GM18861 (cell line): ENCODE data around the gene TMPRSS2.

Experiments used
- ATAC-seq: cut with Tn5 transposase; IDR thresholded peaks from one replicate; pipeline ENCODE4 v1.9.1; 2021; ENCODE audit not compliant: unreplicated experiment

Gene TMPRSS2

GRCh38 chr21:41482980-41483379, 25.0 kb downstream of the TMPRSS2 start:
- no peak for ATAC-seq

DNA sequence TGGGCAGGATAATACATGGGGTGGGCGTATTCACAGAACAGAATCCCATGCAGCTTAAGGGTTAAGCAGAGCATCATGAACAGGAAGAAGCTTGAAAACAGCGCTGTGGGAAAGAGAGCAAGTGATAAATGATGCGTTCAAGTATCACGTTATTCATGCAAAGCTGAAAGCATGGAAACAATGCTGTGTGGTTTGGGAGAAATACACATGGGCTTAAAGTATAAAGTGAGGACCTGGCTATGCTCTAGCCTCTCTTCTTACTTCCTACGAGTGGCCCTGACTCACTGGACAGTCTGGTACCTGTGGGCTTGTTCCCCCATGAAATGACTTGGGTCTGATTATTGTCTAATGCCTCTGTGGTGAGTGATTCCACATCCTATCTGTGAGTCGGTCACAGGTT, 25.7 kb downstream of the TMPRSS2 start:
- ATAC-seq, result no peak

DNA sequence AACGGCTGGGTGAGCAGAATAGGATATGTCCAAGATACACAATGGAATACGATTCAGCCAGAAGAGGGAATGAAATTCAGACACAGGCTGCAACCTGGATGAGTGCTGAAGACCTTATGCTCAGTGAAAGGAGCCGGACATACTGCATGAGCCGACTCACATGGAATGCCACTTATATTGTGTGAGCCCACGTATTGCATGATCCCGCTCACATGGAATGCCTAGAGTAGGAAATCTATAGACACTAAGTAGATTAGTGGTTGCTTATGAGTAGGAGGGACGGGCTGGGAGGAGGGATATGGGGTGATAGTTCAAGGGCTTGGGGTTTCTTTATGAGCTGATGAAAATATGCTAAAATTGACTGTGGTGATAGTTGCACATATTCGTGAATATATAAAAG, 26.8 kb downstream of the TMPRSS2 start:
- ATAC-seq, result no peak

DNA sequence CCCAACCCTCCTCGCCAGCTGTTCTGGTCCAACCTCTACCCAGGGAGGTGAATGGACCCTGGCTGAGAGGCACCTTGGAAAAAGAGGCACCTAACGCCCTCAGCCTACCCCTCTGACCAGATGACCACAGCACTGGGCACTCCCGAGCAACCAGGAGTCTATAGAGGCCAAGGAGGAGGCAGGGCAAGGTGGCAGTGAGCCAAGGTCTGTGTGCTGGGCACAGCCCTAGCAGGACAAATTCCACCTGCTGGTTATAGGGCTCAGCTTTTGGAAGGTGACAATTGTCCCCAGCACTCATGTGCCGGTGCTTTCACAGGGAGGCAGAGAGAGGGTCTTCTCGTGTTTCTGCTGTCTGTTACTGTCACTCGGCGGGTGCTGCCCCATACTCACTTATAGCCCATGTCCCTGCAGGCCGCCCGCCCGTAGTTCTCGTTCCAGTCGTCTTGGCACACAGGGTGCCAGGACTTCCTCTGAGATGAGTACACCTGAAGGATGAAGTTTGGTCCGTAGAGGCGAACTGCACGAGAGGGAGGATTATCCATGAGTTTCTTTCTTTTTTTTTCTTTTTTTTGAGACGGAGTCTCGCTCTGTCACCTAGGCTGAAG, 27.8 kb downstream of the TMPRSS2 start:
- ATAC-seq, result no peak

DNA sequence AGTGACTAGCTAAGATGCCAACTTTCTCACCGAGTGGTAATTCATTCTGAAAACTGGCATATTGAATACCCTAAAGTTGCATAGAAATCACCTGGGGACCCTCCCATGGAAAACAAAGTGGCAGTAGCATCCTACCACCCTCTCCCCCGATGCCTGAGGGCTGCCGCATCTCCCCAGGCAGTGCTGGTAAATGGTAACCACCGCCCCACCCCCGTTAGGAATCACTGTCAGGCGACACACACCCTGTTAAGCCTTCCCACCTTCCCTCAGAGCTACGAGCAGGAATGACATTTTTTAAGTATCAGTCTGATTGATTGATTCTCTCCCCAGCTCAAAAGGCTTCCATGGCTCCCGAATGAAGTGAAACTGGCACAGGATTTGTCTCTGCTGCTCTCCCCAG, 28.3 kb downstream of the TMPRSS2 start:
- no peak for ATAC-seq

DNA sequence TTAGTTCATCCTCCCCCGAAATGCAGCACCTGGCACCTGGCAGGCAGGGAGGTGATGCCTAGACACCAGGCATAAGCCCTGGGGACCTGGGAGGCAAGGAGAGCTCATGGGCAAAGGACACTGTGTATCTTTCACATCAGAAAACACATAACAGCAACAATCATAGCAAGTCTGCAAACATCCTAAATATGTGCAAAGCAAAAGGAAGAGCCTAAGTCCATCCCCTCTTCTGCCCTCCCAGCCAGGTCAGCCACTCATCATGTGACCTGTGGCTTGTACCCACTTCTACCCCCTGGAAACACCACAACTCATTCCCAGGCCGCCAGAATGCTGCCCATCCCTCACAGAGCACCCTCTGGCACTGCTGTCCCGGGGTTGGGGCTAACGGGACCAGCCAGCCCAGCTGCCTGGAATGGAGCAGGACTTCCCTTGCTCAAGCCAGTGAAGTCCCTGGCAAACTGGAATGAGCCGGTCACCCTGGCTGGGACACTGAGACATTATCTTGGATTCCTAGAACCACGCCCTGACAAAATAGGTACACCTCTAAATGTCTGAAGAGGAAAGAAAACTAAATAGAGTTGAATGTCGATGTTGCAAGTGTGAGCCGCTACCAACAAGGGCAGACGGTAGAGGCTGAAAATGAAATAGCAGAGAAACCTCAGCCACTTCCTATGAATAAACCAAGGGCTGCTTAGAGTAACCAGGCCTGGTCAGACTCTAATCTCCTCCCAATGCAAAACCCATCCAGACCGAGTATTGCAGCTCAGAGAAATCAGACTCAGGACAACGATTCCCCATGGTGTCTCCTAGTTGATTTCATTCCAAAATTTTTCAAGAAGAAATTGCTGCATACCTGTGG, 29.4 kb downstream of the TMPRSS2 start:
- no peak for ATAC-seq

DNA sequence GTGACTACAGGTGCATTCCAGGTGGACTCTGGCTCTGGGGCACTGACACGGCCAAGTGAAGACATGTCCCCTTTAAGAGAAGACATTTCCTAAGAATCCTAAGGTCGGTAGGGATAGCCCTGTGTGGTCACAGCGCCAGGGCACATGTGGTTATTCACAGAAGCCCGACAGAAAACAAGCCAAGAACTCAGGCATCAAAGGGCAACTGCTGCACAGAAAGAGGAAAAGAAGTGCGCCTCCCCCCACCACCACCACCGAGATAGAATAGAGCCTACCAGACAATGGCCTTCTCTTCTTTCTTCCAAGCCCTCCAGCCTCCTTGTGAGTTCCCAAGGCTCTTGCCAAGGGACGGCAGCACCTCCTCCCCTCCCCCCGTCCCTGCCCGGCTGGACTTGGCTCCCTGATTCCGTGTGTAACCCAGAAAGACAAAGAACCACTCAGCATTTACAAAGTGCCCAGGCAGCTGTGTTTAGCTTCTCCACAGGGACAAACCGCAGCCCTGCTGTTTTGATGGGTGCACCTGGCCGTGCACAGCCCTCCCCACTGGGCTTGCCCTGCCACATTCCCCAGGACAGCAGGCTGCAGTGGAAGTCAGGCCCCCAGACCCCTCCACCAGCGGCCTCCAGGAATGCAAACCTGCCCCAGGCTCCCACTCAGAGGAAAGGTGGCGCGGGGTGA, 30.2 kb downstream of the TMPRSS2 start:
- ATAC-seq, result no peak

GRCh38 chr21:41475714-41476420, 32.1 kb downstream of the TMPRSS2 start:
- no peak for ATAC-seq

- ATAC-seq, result no peak
Measured at GRCh38 chr21:41472753-41473548, 35.0 kb downstream of the TMPRSS2 start.

- ATAC-seq, result no peak
Measured at GRCh38 chr21:41470054-41470453, 37.9 kb downstream of the TMPRSS2 start.

GRCh38 chr21:41466024-41466820, 41.7 kb downstream of the TMPRSS2 start:
- no peak for ATAC-seq

GRCh38 chr21:41465176-41465781, 42.7 kb downstream of the TMPRSS2 start:
- no peak for ATAC-seq

- ATAC-seq, result peak; percentile 56
Measured at GRCh38 chr21:41460578-41461527, 47.1 kb downstream of the TMPRSS2 start.

GRCh38 chr21:41459884-41460534, 47.9 kb downstream of the TMPRSS2 start:
- ATAC-seq, result no peak

DNA sequence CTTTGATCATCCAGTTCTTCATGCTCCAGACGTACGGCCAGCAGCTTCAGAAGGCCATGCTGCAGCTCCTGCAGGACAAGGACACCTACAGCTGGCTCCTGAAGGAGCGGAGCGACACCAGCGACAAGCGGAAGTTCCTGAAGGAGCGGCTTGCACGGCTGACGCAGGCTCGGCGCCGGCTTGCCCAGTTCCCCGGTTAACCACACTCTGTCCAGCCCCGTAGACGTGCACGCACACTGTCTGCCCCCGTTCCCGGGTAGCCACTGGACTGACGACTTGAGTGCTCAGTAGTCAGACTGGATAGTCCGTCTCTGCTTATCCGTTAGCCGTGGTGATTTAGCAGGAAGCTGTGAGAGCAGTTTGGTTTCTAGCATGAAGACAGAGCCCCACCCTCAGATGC, 49.4 kb downstream of the TMPRSS2 start:
- ATAC-seq, result no peak

DNA sequence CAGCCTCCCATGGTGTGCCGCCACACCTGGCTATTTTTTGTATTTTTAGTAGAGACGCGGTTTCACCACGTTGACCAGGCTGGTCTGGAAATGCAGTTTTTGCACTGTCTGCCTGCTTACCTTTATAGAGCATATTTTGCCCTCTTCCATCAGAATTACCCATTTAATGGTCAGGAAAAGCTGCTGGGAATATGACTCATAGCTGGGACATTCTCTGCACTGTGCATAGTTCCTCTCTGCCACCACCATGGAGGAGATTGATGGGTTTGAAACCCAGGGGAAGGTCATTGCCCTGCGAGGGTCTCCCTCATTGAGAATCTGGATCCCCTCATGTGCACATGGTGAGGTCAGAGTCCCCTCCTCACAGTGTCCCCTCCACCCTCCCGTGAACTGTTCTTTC, 49.8 kb downstream of the TMPRSS2 start:
- no peak for ATAC-seq

DNA sequence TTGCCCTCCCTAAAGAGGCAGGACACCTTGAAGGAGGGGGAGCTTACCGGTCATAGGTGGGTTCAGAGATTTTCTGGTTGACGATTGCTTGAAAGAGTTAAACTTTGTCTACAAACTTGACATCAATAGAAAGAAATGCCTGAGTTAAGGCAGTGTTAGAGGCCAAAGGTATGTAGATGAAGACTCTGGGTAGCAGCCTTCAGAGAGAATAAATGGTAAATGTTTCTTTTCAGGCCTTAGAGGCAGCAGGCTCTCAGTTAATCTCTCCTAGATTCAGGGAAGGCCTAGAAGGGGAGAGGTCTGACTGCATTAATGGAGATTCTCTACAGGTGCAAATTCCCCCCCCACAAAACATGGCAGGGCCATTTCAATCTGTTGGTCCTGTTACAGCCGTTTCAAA, 54.2 kb downstream of the TMPRSS2 start:
- no peak for ATAC-seq

- ATAC-seq, result no peak
Measured at GRCh38 chr21:41453198-41453597, 54.8 kb downstream of the TMPRSS2 start.
